Neural cell (in vitro differentiated cells): ENCODE measurements around the gene CTH. TPM values are rescaled to one million over a fixed set of nuclear protein-coding genes. Genes with fewer than 3 reads are reported as not detected.

Source experiments
- H2AFZ ChIP-seq: fragments of 200-600, 300-800 bp; sonication (generic), shearing (Covaris generic); 2 replicates; pipeline ENCODE4 v1.6.0; 2014; ENCODE audit warnings: low read depth, mild to moderate bottlenecking, antibody characterized with exemption, low read length, moderate library complexity
- H3F3A ChIP-seq: fragments of 200-600 bp; shearing (Covaris generic); 2 replicates; pipeline ENCODE4 v1.6.1; 2016; ENCODE audit warnings: mild to moderate bottlenecking, moderate library complexity, mixed read lengths, antibody characterized with exemption, low read length; ENCODE audit not compliant: insufficient read depth, poor library complexity, severe bottlenecking
- H3K27ac ChIP-seq: fragments of 200-600, 300-800 bp; sonication (generic), shearing (Covaris generic); 2 replicates; pipeline ENCODE4 v1.5.1; 2014; ENCODE audit warnings: mild to moderate bottlenecking, low read length, moderate library complexity
- H3K27me3 ChIP-seq: fragments of 300-800, 200-600 bp; sonication (generic), shearing (Covaris generic); 2 replicates; pipeline ENCODE4 v1.6.0; 2014; ENCODE audit warnings: mild to moderate bottlenecking, low read depth, low read length, moderate library complexity; ENCODE audit not compliant: insufficient read depth
- H3K36me3 ChIP-seq: fragments of 300-800, 200-600 bp; sonication (generic), shearing (Covaris generic); 2 replicates; pipeline ENCODE4 v1.5.1; 2014; ENCODE audit warnings: mild to moderate bottlenecking, antibody characterized with exemption, low read length, moderate library complexity; ENCODE audit not compliant: insufficient read depth
- H3K4me2 ChIP-seq: fragments of 300-800, 200-600 bp; sonication (generic), shearing (Covaris generic); 2 replicates; pipeline ENCODE4 v1.6.0; 2014; ENCODE audit warnings: mild to moderate bottlenecking, low read length
- H3K4me3 ChIP-seq: fragments of 300-800, 200-600 bp; sonication (generic), shearing (Covaris generic); 2 replicates; pipeline ENCODE4 v1.5.1; 2014; ENCODE audit warnings: mild to moderate bottlenecking, low read length, moderate library complexity
- H3K79me2 ChIP-seq: fragments of 200-600 bp; shearing (Covaris generic); replicated peaks from 2 replicates; pipeline ENCODE4 v1.6.0; 2014; ENCODE audit warnings: mild to moderate bottlenecking, low read length, moderate library complexity; ENCODE audit not compliant: insufficient read depth
- H3K9ac ChIP-seq: fragments of 300-800, 200-600 bp; sonication (generic), shearing (Covaris generic); 2 replicates; pipeline ENCODE4 v1.6.1; 2016; ENCODE audit warnings: mild to moderate bottlenecking, low read length, mixed read lengths
- H3K9me2 ChIP-seq: fragments of 200-600 bp; shearing (Covaris generic); 2 replicates; pipeline ENCODE4 v1.6.1; 2016; ENCODE audit warnings: mild to moderate bottlenecking, low read length, mixed read lengths; ENCODE audit not compliant: insufficient read depth
- H3K9me3 ChIP-seq: fragments of 200-600, 300-800 bp; sonication (generic), shearing (Covaris generic); 2 replicates; pipeline ENCODE4 v1.6.1; 2016; ENCODE audit warnings: mild to moderate bottlenecking, mixed run types, low read length, moderate library complexity, mixed read lengths
- H4K20me1 ChIP-seq: fragments of 200-600 bp; shearing (Covaris generic); 2 replicates; pipeline ENCODE4 v1.6.1; 2016; ENCODE audit warnings: mild to moderate bottlenecking, mixed run types; ENCODE audit not compliant: insufficient read depth
- CTCF ChIP-seq: fragments of 450-650 bp; IDR thresholded peaks from 2 replicates; pipeline ENCODE4 v1.5.1; 2014; ENCODE audit warnings: antibody characterized with exemption, mild to moderate bottlenecking, moderate library complexity; ENCODE audit not compliant: poor library complexity, severe bottlenecking
- EP300 ChIP-seq: fragments of 450-650 bp; conservative IDR thresholded peaks from 2 replicates; pipeline ENCODE4 v1.6.1; 2014; ENCODE audit warnings: antibody characterized with exemption, mild to moderate bottlenecking, moderate library complexity; ENCODE audit not compliant: poor library complexity, severe bottlenecking
- EZH2 ChIP-seq: fragments of 200-600, 300-800 bp; shearing (Covaris generic), sonication (generic); IDR thresholded peaks from 2 replicates; pipeline ENCODE4 v1.6.1; 2014; ENCODE audit warnings: antibody characterized with exemption, low read length, borderline replicate concordance, mild to moderate bottlenecking; ENCODE audit not compliant: insufficient read depth, poor library complexity, severe bottlenecking
- MXI1 ChIP-seq: fragments of 450-650 bp; conservative IDR thresholded peaks from 2 replicates; pipeline ENCODE4 v1.6.1; 2014; ENCODE audit warnings: antibody characterized with exemption, mild to moderate bottlenecking; ENCODE audit not compliant: poor library complexity, severe bottlenecking
- POLR2AphosphoS5 ChIP-seq: IDR thresholded peaks from 2 replicates; pipeline ENCODE4 v1.6.1; 2012
- RAD21 ChIP-seq: fragments of 450-650 bp; conservative IDR thresholded peaks from 2 replicates; pipeline ENCODE4 v1.6.1; 2014; ENCODE audit warnings: antibody characterized with exemption, mild to moderate bottlenecking, moderate library complexity
- REST ChIP-seq: IDR thresholded peaks from 2 replicates; pipeline ENCODE4 v1.6.1; 2012; ENCODE audit warnings: borderline replicate concordance
- SMC3 ChIP-seq: fragments of 450-650 bp; conservative IDR thresholded peaks from 2 replicates; pipeline ENCODE4 v1.6.1; 2014; ENCODE audit warnings: antibody characterized with exemption, mild to moderate bottlenecking, moderate library complexity; ENCODE audit not compliant: poor library complexity
- TAF1 ChIP-seq: IDR thresholded peaks from 2 replicates; pipeline ENCODE4 v1.6.1; 2012; ENCODE audit warnings: low read depth
- polyA plus RNA-seq: library from polyadenylated mRNA; depleted of rRNA; stranded (reverse); fragments of >200 nt; gene quantifications from 2 replicates; pipeline ENCODE4 v1.2.3, GENCODE V29; 2014

Gene CTH
- polyA plus RNA-seq, 1 donor from 2014 or later: 10.0 TPM

- Histone ChIP-seq H3K4me3 (no peak overlapping the region), H2AFZ (no peak overlapping the region), H3K36me3 (no peaks in the 10 kb centered on the region), H3K27me3 (no peaks in the 10 kb centered on the region), H3K4me2 (no peak overlapping the region), H3K27ac (no peak overlapping the region), H4K20me1 (no peaks in the 10 kb centered on the region), H3K9ac (no peak overlapping the region), H3F3A (no peaks in the 10 kb centered on the region), H3K9me2 (no peaks in the 10 kb centered on the region), H3K79me2 (no peaks in the 10 kb centered on the region), H3K9me3 (no peaks in the 10 kb centered on the region)
- TF ChIP-seq EZH2: no peak
- TF ChIP-seq POLR2AphosphoS5: no peak
- TF ChIP-seq SMC3: no peak
- TF ChIP-seq TAF1: no peak
- no peak for TF ChIP-seq EP300
- no peak for TF ChIP-seq RAD21
- TF ChIP-seq MXI1: no peak
- TF ChIP-seq REST: no peak
- no peak for TF ChIP-seq CTCF
Observed at GRCh38 chr1:70485624-70486023, 74.6 kb downstream of the CTH start.

- no peak overlapping the region for H3K4me2 ChIP-seq
- no peak overlapping the region for H3K4me3 ChIP-seq
- TF ChIP-seq CTCF: no peak
- no peak for TF ChIP-seq EP300
- no peak for TF ChIP-seq EZH2
- TF ChIP-seq RAD21: no peak
- no peak for TF ChIP-seq POLR2AphosphoS5
- no peak for TF ChIP-seq SMC3
- no peak for TF ChIP-seq TAF1
- TF ChIP-seq REST: no peak
- no peak for TF ChIP-seq MXI1
- H3K27ac ChIP-seq: no peak overlapping the region
- H3F3A ChIP-seq: no peaks in the 10 kb centered on the region
- no peaks in the 10 kb centered on the region for H3K79me2 ChIP-seq
- no peaks in the 10 kb centered on the region for H4K20me1 ChIP-seq
- no peaks in the 10 kb centered on the region for H3K27me3 ChIP-seq
- H3K9me2 ChIP-seq: no peaks in the 10 kb centered on the region
- no peak overlapping the region for H3K9ac ChIP-seq
- H3K36me3 ChIP-seq: no peaks in the 10 kb centered on the region
- no peaks in the 10 kb centered on the region for H3K9me3 ChIP-seq
- H2AFZ ChIP-seq: no peak overlapping the region
Observed at GRCh38 chr1:70486676-70487458, 75.8 kb downstream of the CTH start.
